Measurements from ENCODE around the gene SIN3A. TPM values are rescaled to one million over a fixed set of nuclear protein-coding genes. Genes with fewer than 3 reads are reported as not detected.
"Not testable (repeated sequence)": the region's sequence is repeated elsewhere in the genome, so short reads cannot be mapped to it uniquely, and the experiment has no call there.

SIN3A gene
- total and polyA plus RNA-seq, 2 donors (not counting 1 experiment from before 2014, with no cell fraction given) = 32.0 to 153 TPM

DNA sequence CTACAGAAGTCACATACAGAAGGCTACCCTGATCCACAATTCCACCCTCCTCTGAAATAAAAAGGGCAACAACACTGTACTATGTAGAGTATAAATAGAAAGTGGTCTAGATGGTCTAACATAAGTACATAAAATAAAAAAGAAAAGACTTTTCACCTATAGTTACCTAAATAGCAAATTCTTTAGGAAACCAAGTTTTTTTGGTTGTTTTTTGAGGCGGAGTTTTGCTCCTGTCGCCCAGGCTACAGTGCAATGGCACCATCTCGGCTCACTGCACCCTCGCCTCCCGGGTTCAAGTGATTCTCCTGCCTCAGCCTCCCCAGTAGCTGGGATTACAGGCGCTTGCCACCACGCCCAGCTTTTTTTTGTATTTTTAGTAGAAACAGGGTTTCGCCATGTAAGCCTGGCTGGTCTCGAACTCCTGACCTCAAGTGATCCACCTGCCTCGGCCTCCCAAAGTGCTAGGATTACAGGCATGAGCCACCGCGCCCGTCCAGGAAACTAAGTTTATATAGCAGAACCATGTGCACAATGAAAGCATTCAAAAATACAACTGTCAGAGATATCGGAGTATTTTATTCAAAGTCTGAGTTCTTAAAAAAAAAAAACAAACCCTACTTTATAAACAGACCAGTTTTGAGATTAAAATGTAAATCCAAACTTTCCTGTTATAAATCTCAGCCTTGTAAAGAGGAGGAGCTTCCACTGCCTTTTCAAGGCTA, 1.7 kb downstream of the SIN3A start:
- TF ChIP-seq, protein P1, sequence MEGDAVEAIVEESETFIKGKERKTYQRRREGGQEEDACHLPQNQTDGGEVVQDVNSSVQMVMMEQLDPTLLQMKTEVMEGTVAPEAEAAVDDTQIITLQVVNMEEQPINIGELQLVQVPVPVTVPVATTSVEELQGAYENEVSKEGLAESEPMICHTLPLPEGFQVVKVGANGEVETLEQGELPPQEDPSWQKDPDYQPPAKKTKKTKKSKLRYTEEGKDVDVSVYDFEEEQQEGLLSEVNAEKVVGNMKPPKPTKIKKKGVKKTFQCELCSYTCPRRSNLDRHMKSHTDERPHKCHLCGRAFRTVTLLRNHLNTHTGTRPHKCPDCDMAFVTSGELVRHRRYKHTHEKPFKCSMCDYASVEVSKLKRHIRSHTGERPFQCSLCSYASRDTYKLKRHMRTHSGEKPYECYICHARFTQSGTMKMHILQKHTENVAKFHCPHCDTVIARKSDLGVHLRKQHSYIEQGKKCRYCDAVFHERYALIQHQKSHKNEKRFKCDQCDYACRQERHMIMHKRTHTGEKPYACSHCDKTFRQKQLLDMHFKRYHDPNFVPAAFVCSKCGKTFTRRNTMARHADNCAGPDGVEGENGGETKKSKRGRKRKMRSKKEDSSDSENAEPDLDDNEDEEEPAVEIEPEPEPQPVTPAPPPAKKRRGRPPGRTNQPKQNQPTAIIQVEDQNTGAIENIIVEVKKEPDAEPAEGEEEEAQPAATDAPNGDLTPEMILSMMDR (IDR thresholded peaks at IDR 0.05) = no peak
- no peak for TF ChIP-seq EZH2 (IDR thresholded peaks at IDR 0.05; ENCODE audit: borderline replicate concordance, insufficient read depth, low read depth, low read length, poor library complexity, severe bottlenecking)
- intact Hi-C loops (cut with micrococcal nuclease) = loop anchor here (1.0 to 10.0 kb wide), 11 partner anchors 191 to 832 kb away; partner anchors contain the start of genes C15orf39, CLK3, COX5A and FBXO22
- ChIA-PET CTCF (interaction anchor here (0.5 to 6.5 kb wide), 2 partner anchors 77 to 81 kb away, joined by 3 to 51 read pairs; partner anchors contain the start of gene MAN2C1), POLR2A (interaction anchor here (0.6 to 6.4 kb wide), 3 partner anchors 39 to 190 kb away, joined by 7 to 62 read pairs (median 16); partner anchors contain the start of genes IMP3 and MAN2C1)
- H3K4me1 ChIP-seq (ENCODE audit: control insufficient read depth in 2 of 2, insufficient read depth in 2 of 2, low read length in 2 of 2) = peaks cover 42 to 48% of the 10 kb centered on the region in 2 donors
- H2AFZ ChIP-seq (ENCODE audit: insufficient read depth, low read depth, low read length, poor library complexity, severe bottlenecking) = peak overlapping the region; percentile 4
- H3K27me3 ChIP-seq (replicated peaks in 1 of 4; ENCODE audit: control extremely low read depth in 1 of 4, control insufficient read depth in 3 of 4, insufficient read depth in 4 of 4, low read length in 3 of 4) = no peaks in the 10 kb centered on the region
- peak overlapping the region; percentile 91 for H3K27ac Mint-ChIP-seq
- H3K9me3 Mint-ChIP-seq (ENCODE audit: insufficient read depth) = no peaks in the 10 kb centered on the region
- peak overlapping the region; percentile 58 to 98 for H3K27ac ChIP-seq (ENCODE audit: low read length in 2 of 2)
- ATAC-seq (ENCODE audit: low read depth) = no peak
- peaks cover 60% of the 10 kb centered on the region for H3K4me1 Mint-ChIP-seq
- no peaks in the 10 kb centered on the region for H3K27me3 Mint-ChIP-seq
- DNase-seq = no peak
- WGBS (ENCODE audit: insufficient coverage) = 71% methylated on average over 11 of the region's 14 CpGs
- H3K9ac ChIP-seq (ENCODE audit: low read length) = peak overlapping the region; percentile 90
- peak overlapping the region; percentile 67 to 94 (median 91) for H3K4me3 ChIP-seq (ENCODE audit: control extremely low read depth in 1 of 5, extremely low read depth in 1 of 5, insufficient read depth in 1 of 5, low read depth in 2 of 5, low read length in 4 of 5)
- peaks cover 0 to 8% of the 10 kb centered on the region in 2 experiments for H3K36me3 ChIP-seq (replicated peaks in 1 of 2; ENCODE audit: control extremely low read depth in 1 of 2, control insufficient read depth in 1 of 2, extremely low read depth in 1 of 2, insufficient read depth in 2 of 2, low read length in 1 of 2)
- H3K4me2 ChIP-seq (replicated peaks; ENCODE audit: low read depth, low read length, poor library complexity, severe bottlenecking) = peak overlapping the region; percentile 91
- peaks cover 60% of the 10 kb centered on the region for H4K20me1 ChIP-seq (ENCODE audit: control insufficient read depth, insufficient read depth, low read length, poor library complexity, severe bottlenecking)
- H3K79me2 ChIP-seq (ENCODE audit: control insufficient read depth, insufficient read depth, low read length) = peaks cover 59% of the 10 kb centered on the region
- H3K9me3 ChIP-seq (ENCODE audit: control extremely low read depth in 1 of 3, control insufficient read depth in 2 of 3, insufficient read depth in 1 of 3, low read length in 2 of 3) = no peaks in the 10 kb centered on the region
- peak overlapping the region; percentile 98 for H3K4me3 Mint-ChIP-seq

DNA sequence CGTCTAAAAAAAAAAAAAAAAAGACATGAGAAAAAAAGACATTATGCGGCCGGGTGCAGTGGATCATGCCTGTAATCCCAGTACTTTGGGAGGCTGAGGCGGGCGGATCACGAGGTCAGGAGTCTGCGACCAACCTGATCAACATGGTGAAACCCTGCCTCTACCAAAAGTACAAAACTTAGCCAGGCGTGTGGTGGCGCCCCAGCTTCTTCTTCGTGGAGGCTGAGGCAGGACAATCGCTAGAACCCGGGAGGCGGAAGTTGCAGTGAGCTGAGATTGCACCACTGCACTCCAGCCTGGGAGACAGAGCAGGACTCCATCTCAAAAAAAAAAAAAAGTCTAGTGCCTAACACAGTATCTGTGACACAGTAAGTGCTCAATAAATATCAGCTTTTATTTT, 3.3 kb downstream of the SIN3A start:
- H3K9ac ChIP-seq (ENCODE audit: low read length); H3K4me3 ChIP-seq (ENCODE audit: control extremely low read depth in 1 of 5, extremely low read depth in 1 of 5, insufficient read depth in 1 of 5, low read depth in 2 of 5, low read length in 4 of 5); intact Hi-C loops (cut with micrococcal nuclease); H3K27ac Mint-ChIP-seq; DNase-seq; H3K27me3 ChIP-seq (replicated peaks in 1 of 4; ENCODE audit: control extremely low read depth in 1 of 4, control insufficient read depth in 3 of 4, insufficient read depth in 4 of 4, low read length in 3 of 4); H3K9me3 Mint-ChIP-seq (ENCODE audit: insufficient read depth); H3K27ac ChIP-seq (ENCODE audit: low read length in 2 of 2); H2AFZ ChIP-seq (ENCODE audit: insufficient read depth, low read depth, low read length, poor library complexity, severe bottlenecking); H3K27me3 Mint-ChIP-seq; ATAC-seq (ENCODE audit: low read depth); H3K4me3 Mint-ChIP-seq; H3K9me3 ChIP-seq (ENCODE audit: control extremely low read depth in 1 of 3, control insufficient read depth in 2 of 3, insufficient read depth in 1 of 3, low read length in 2 of 3); H3K4me2 ChIP-seq (replicated peaks; ENCODE audit: low read depth, low read length, poor library complexity, severe bottlenecking): not testable (repeated sequence)
- ChIA-PET POLR2A (interaction anchor here (0.7 kb wide), 2 partner anchors 237 to 988 kb away, joined by 3 to 4 read pairs; no protein-coding TSS in a partner anchor), CTCF (interaction anchor here (0.8 kb wide), 1 partner anchor 179 kb away, joined by 3 read pairs; no protein-coding TSS in a partner anchor)
- peaks cover 75% of the 10 kb centered on the region for H3K79me2 ChIP-seq (ENCODE audit: control insufficient read depth, insufficient read depth, low read length)
- peaks cover 58% of the 10 kb centered on the region for H3K4me1 Mint-ChIP-seq
- peaks cover 75% of the 10 kb centered on the region for H4K20me1 ChIP-seq (ENCODE audit: control insufficient read depth, insufficient read depth, low read length, poor library complexity, severe bottlenecking)
- peaks cover 39 to 43% of the 10 kb centered on the region in 2 donors for H3K4me1 ChIP-seq (ENCODE audit: control insufficient read depth in 2 of 2, insufficient read depth in 2 of 2, low read length in 2 of 2)
- WGBS (ENCODE audit: insufficient coverage) = 94% methylated on average over 13 of the region's 13 CpGs
- peaks cover 0 to 10% of the 10 kb centered on the region in 2 experiments for H3K36me3 ChIP-seq (replicated peaks in 1 of 2; ENCODE audit: control extremely low read depth in 1 of 2, control insufficient read depth in 1 of 2, extremely low read depth in 1 of 2, insufficient read depth in 2 of 2, low read length in 1 of 2)
